HepG2 (cell line): Measurements from ENCODE around the gene TIRAP. TPM values are rescaled to one million over a fixed set of nuclear protein-coding genes. Genes with fewer than 3 reads are reported as not detected.

Source experiments
- ATAC-seq: fragments of 200-7000 bp; cut with Tn5 transposase; 3 replicates; pipeline ENCODE4 v1.9.1; 2020; ENCODE audit warnings: mild to moderate bottlenecking, moderate library complexity
- BruUV-seq: library from RNA; stranded (reverse); fragments of 400-500 nt; replicated peaks from 2 replicates; lab custom pipeline; 2021; lab: Mats Ljungman, UMichigan
- CTCF ChIA-PET: fragments of 300-600 bp; formaldehyde crosslinking; extraction: SDS; loops from one replicate; lab custom pipeline; 2021; ENCODE audit warnings: low total read pairs, inconsistent platforms, low intra/inter-chr PET ratio; lab: Yijun Ruan, JAX
- POLR2A ChIA-PET: fragments of 350-600 bp; sonication (Branson Sonifier 250); formaldehyde crosslinking; loops from one replicate; lab custom pipeline; 2020; ENCODE audit warnings: antibody characterized with exemption, inconsistent platforms; lab: Yijun Ruan, JAX
- DNase-seq: peaks from one replicate; pipeline ENCODE4 v3.0.0-alpha.2; 2015; ENCODE audit warnings: low spot score
- FAIRE-seq: peaks from 3 replicates; lab custom pipeline; 2011; peaks lifted over from hg19 to GRCh38; lab: Jason Lieb, UNC
- H2AFZ ChIP-seq: one replicate; pipeline ENCODE4 v1.6.1; 2011; ENCODE audit warnings: low read length, inconsistent platforms
- H3K27ac ChIP-seq: fragments of 300-600 bp; 3 replicates; pipeline ENCODE4 v1.8.0; 2011; ENCODE audit warnings: mixed run types, mild to moderate bottlenecking, mixed read lengths, low read length, inconsistent platforms; ENCODE audit not compliant: insufficient read depth; ENCODE audit errors: extremely low read length
- H3K27me3 ChIP-seq, 2 experiments: fragments of 200-600 bp in 1 of 2; 2 replicates in 1 of 2; 3 replicates in 1 of 2; pipeline versions ENCODE4 v1.6.0 to v1.8.0; 2011; ENCODE audit warnings: low read length in 2 of 2, mild to moderate bottlenecking in 2 of 2, moderate library complexity in 2 of 2, inconsistent platforms in 1 of 2; ENCODE audit not compliant: insufficient read depth in 2 of 2, control insufficient read depth in 1 of 2
- H3K36me3 ChIP-seq, 2 experiments: fragments of 200-600 bp in 1 of 2; replicated peaks in 1 of 2; 2 replicates in 1 of 2; 3 replicates in 1 of 2; pipeline versions ENCODE4 v1.5.1 to v1.8.0; 2011; ENCODE audit warnings: low read length in 2 of 2, inconsistent platforms in 1 of 2; ENCODE audit not compliant: insufficient read depth in 2 of 2, control insufficient read depth in 1 of 2
- H3K4me1 ChIP-seq: 2 replicates; pipeline ENCODE4 v1.5.1; 2012; ENCODE audit warnings: low read length, inconsistent platforms; ENCODE audit not compliant: insufficient read depth
- H3K4me2 ChIP-seq: 2 replicates; pipeline ENCODE4 v1.6.0; 2011; ENCODE audit warnings: low read depth, low read length, inconsistent platforms
- H3K4me3 ChIP-seq, 3 experiments: fragments of 200-600 bp in 1 of 3; sonication (generic), shearing (Covaris generic) in 1 of 3; replicated peaks in 1 of 3; 2 replicates each; pipeline ENCODE4 v1.5.1; 2011 to 2016; ENCODE audit warnings: low read length in 3 of 3, inconsistent platforms in 2 of 3, low read depth in 2 of 3, mild to moderate bottlenecking in 2 of 3, control low read depth in 1 of 3, mixed read lengths in 1 of 3; ENCODE audit not compliant: insufficient read depth in 1 of 3
- H3K79me2 ChIP-seq: one replicate; pipeline ENCODE4 v1.6.1; 2011; ENCODE audit warnings: low read length, inconsistent platforms; ENCODE audit not compliant: insufficient read depth
- H3K9ac ChIP-seq: 2 replicates; pipeline ENCODE4 v1.6.0; 2011; ENCODE audit warnings: mild to moderate bottlenecking, low read depth, low read length, inconsistent platforms; ENCODE audit not compliant: insufficient read depth
- H3K9me3 ChIP-seq: 2 replicates; pipeline ENCODE4 v1.5.1; 2012; ENCODE audit warnings: mild to moderate bottlenecking, low read length
- H4K20me1 ChIP-seq: 2 replicates; pipeline ENCODE4 v1.6.0; 2011; ENCODE audit warnings: inconsistent platforms, mild to moderate bottlenecking, low read length, moderate library complexity; ENCODE audit not compliant: insufficient read depth
- ATM ChIP-seq: fragments of 450-650 bp; IDR thresholded peaks from 2 replicates; pipeline ENCODE4 v1.7.1; 2017; ENCODE audit warnings: mild to moderate bottlenecking, borderline replicate concordance
- CAMTA2 ChIP-seq: sonication (generic); formaldehyde crosslinking; IDR thresholded peaks from 2 replicates; pipeline ENCODE4 v1.4.0; 2020; ENCODE audit warnings: mild to moderate bottlenecking, missing genetic modification reagents, borderline replicate concordance
- DNMT3B ChIP-seq: conservative IDR thresholded peaks from 2 replicates; pipeline ENCODE4 v1.6.1; 2016; ENCODE audit warnings: missing biosample characterization, control low read depth
- HMGA1 ChIP-seq: sonication (generic); formaldehyde crosslinking; conservative IDR thresholded peaks from 2 replicates; pipeline ENCODE4 v1.4.0; 2020; ENCODE audit warnings: missing genetic modification reagents
- NFE2 ChIP-seq: sonication (generic); formaldehyde crosslinking; IDR thresholded peaks from 2 replicates; pipeline ENCODE4 v1.4.0; 2020; ENCODE audit warnings: missing genetic modification reagents
- PCBP2 ChIP-seq: fragments of 200-400 bp; formaldehyde crosslinking; optimal IDR thresholded peaks from 2 replicates; pipeline ENCODE3; 2018; ENCODE audit warnings: low read length, low read depth; ENCODE audit not compliant: poor library complexity, severe bottlenecking
- SIN3A ChIP-seq: IDR thresholded peaks from 2 replicates; pipeline ENCODE4 v1.6.1; 2011; ENCODE audit warnings: low read depth, mild to moderate bottlenecking, control low read depth, low read length, borderline replicate concordance
- SRSF4 ChIP-seq: fragments of 200-400 bp; formaldehyde crosslinking; IDR thresholded peaks from one replicate; pipeline ENCODE4 v1.6.1; 2018; ENCODE audit warnings: mild to moderate bottlenecking, low read depth, low read length, moderate library complexity; ENCODE audit not compliant: poor library complexity, severe bottlenecking
- ZBED4 ChIP-seq: sonication (generic); formaldehyde crosslinking; IDR thresholded peaks from 2 replicates; pipeline ENCODE4 v1.4.0; 2020; ENCODE audit warnings: missing genetic modification reagents, borderline replicate concordance
- ZKSCAN8 ChIP-seq: IDR thresholded peaks from 2 replicates; pipeline ENCODE4 v1.6.1; 2016; ENCODE audit warnings: borderline replicate concordance, missing genetic modification reagents, missing compliant biosample characterization
- ZNF143 ChIP-seq: sonication (generic); formaldehyde crosslinking; IDR thresholded peaks from 2 replicates; pipeline ENCODE4 v1.4.0; 2020; ENCODE audit warnings: missing genetic modification reagents
- ZNF34 ChIP-seq: sonication (generic); formaldehyde crosslinking; IDR thresholded peaks from 2 replicates; pipeline ENCODE4 v1.4.0; 2020; ENCODE audit warnings: mild to moderate bottlenecking, missing genetic modification reagents, borderline replicate concordance
- ZSCAN20 ChIP-seq: sonication (generic); formaldehyde crosslinking; IDR thresholded peaks from 2 replicates; pipeline ENCODE4 v1.4.0; 2020; ENCODE audit warnings: missing genetic modification reagents, mild to moderate bottlenecking, borderline replicate concordance
- WGBS: methylation state at CpG from one replicate; pipeline ENCODE4 v1.1.6; 2017; ENCODE audit warnings: low lambda C conversion rate; 5-methylcytosine and 5-hydroxymethylcytosine counted together
- in situ Hi-C: cut with HindIII; loops from 2 replicates; pipeline ENCODE4 v1.10.0; 2017; ENCODE audit warnings: low pct_unique_long_range_greater_than_20kb; ENCODE audit not compliant: extremely low pct_ligation_motif_present
- intact Hi-C: fragments of 100-400 bp; cut with micrococcal nuclease; formaldehyde crosslinking; loops from one replicate; pipeline ENCODE4 v1.10.0; 2022; ENCODE audit not compliant: unreplicated experiment
- polyA plus RNA-seq, 8 experiments: library from polyadenylated mRNA; depleted of rRNA in 3 of 8; stranded (reverse) in 7 of 8; unstranded in 1 of 8; fragments of >200 nt; fragmentation: Illumina TruSeq in 4 of 8; extraction: Trizol in 4 of 8; gene quantifications; 2 replicates each; pipeline versions ENCODE4 v1.2.1 to v1.2.3, GENCODE V29; 2011 to 2016; ENCODE audit warnings: low read depth in 4 of 8, missing spikeins in 1 of 8, mixed read lengths in 1 of 8; ENCODE audit not compliant: insufficient read depth in 1 of 8
- total RNA-seq, 5 experiments: library from RNA; depleted of rRNA; stranded (reverse); fragments of >200 nt; fragmentation: Illumina TruSeq; extraction: Trizol; gene quantifications; 2 replicates each; pipeline ENCODE4 v1.2.3, GENCODE V29; 2016; ENCODE audit warnings: low read depth in 1 of 5
- TF ChIP-seq, protein P1 (sequence below): sonication (generic); formaldehyde crosslinking; IDR thresholded peaks from 2 replicates; pipeline ENCODE4 v1.5.0; 2020; ENCODE audit warnings: missing genetic modification reagents
- TF ChIP-seq, protein P2 (sequence below): IDR thresholded peaks from 2 replicates; pipeline ENCODE4 v1.6.1; 2016
- TF ChIP-seq, protein P3 (sequence below): sonication (generic); formaldehyde crosslinking; IDR thresholded peaks from 2 replicates; pipeline ENCODE4 v1.8.1; 2023; ENCODE audit warnings: missing genetic modification reagents, inconsistent platforms, borderline replicate concordance

Gene TIRAP
- total and polyA plus RNA-seq, 2 of the 13 experiments (the other 11 are each of a cell fraction or from before 2014, with no cell fraction given), result 5.4 to 5.7 TPM

DNA sequence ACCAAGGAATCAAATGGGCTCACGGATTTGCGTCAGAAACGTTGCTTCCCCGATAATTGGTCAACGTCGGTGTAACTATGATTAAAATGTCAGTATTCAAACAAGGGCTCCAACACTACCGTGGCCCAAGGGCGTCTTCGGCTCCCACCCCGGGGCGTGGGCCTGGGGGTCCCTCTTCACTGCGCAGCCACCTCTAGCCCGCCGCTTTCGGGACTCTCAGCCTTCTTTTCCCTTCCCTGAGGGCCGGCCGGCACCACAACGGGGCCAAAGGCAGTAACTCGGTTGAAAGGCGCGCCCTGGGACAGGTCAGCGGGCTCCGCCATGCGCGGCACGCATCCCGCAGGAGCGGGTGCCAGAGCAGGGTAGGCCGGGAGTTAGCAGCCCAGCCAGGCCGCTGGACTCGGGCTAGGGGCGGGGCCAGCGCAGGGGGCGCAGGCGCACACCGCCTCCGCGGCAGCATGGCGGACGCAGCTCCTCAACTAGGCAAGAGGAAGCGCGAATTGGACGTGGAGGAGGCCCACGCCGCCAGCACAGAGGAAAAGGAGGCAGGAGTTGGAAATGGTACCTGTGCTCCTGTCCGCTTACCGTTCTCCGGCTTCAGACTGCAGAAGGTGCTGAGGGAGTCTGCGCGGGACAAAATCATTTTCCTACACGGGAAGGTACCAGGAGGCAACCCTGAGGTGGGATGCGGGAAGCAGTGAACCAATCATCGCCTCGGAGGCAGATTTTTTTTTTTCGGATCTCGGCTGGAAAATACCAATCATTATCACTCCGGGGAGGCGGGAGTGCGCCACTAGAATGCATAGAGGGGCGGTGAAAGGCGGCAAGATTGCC lies 20.9 kb downstream of the TIRAP start, which contains the start of gene DCPS:
DCPS (plus strand) TSS at position 438 of the 834 bp plus-strand sequence; CDS start at position 459, 21 bp downstream.
- peak; percentile 75 for DNase-seq
- peaks cover 20% of the 10 kb centered on the region for H3K4me1 ChIP-seq
- peak within 1 kb of the TSS; percentile 80 for H2AFZ ChIP-seq
- peak; percentile 99 for ATAC-seq
- no peaks in the 10 kb centered on the region for H4K20me1 ChIP-seq
- H3K4me2 ChIP-seq, result peak within 1 kb of the TSS; percentile 90
- H3K27me3 ChIP-seq, result no peaks in the 10 kb centered on the region
- peak; percentile 54 for FAIRE-seq
- H3K79me2 ChIP-seq, result no peaks in the 10 kb centered on the region
- H3K9ac ChIP-seq, result peak within 1 kb of the TSS; percentile 96
- H3K9me3 ChIP-seq, result no peaks in the 10 kb centered on the region
- intact Hi-C loops (loop anchor here (1.0 kb wide), 1 partner anchor 21 kb away; the partner anchor contains the start of gene TIRAP), in situ Hi-C loops (loop anchor here (10.0 kb wide), 1 partner anchor 171 kb away; no protein-coding TSS in a partner anchor)
- no peaks in the 10 kb centered on the region; a peak in 1 of 5 replicates for H3K36me3 ChIP-seq
- peak within 1 kb of the TSS; percentile 86 for H3K27ac ChIP-seq
- peak within 1 kb of the TSS; percentile 72 to 88 (median 78) for H3K4me3 ChIP-seq
- ChIA-PET CTCF (no interaction called here), POLR2A (interaction anchor here (0.9 to 1.8 kb wide), 13 partner anchors 9 to 379 kb away, joined by 3 to 24 read pairs (median 4); partner anchors contain the start of genes ST3GAL4 and TIRAP)
- no TSS peak for BruUV-seq
- 3% methylated on average over 35 of the region's 61 CpGs for WGBS
- no peak for TF ChIP-seq PCBP2
- peak; percentile 74 for TF ChIP-seq ZNF143 (CRISPR knock-in tag)
- TF ChIP-seq, protein P1, sequence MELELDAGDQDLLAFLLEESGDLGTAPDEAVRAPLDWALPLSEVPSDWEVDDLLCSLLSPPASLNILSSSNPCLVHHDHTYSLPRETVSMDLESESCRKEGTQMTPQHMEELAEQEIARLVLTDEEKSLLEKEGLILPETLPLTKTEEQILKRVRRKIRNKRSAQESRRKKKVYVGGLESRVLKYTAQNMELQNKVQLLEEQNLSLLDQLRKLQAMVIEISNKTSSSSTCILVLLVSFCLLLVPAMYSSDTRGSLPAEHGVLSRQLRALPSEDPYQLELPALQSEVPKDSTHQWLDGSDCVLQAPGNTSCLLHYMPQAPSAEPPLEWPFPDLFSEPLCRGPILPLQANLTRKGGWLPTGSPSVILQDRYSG (CRISPR knock-in tag), result no peak; the same call in 1 of the 2 replicates
- no peak for TF ChIP-seq ATM
- TF ChIP-seq SRSF4, result no peak
- TF ChIP-seq ZKSCAN8, result no peak; the same call in 1 of the 2 replicates
- no peak for TF ChIP-seq CAMTA2 (CRISPR knock-in tag)
- no peak for TF ChIP-seq NFE2 (CRISPR knock-in tag)
- no peak for TF ChIP-seq ZNF34 (CRISPR knock-in tag)
- TF ChIP-seq ZSCAN20 (CRISPR knock-in tag), result peak; percentile 74
- TF ChIP-seq SIN3A, result peak; percentile 80; the same call in 1 of the 2 replicates
- TF ChIP-seq HMGA1 (CRISPR knock-in tag), result no peak
- TF ChIP-seq, protein P2, sequence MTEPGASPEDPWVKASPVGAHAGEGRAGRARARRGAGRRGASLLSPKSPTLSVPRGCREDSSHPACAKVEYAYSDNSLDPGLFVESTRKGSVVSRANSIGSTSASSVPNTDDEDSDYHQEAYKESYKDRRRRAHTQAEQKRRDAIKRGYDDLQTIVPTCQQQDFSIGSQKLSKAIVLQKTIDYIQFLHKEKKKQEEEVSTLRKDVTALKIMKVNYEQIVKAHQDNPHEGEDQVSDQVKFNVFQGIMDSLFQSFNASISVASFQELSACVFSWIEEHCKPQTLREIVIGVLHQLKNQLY (CRISPR knock-in tag), result 0 out of 2 replicates have a peak, but pooled peaks have one; percentile 57
- peak; percentile 24; the same call in 1 of the 2 replicates for TF ChIP-seq DNMT3B (CRISPR knock-in tag)
- TF ChIP-seq ZBED4 (CRISPR knock-in tag), result peak; percentile 86
- TF ChIP-seq, protein P3, sequence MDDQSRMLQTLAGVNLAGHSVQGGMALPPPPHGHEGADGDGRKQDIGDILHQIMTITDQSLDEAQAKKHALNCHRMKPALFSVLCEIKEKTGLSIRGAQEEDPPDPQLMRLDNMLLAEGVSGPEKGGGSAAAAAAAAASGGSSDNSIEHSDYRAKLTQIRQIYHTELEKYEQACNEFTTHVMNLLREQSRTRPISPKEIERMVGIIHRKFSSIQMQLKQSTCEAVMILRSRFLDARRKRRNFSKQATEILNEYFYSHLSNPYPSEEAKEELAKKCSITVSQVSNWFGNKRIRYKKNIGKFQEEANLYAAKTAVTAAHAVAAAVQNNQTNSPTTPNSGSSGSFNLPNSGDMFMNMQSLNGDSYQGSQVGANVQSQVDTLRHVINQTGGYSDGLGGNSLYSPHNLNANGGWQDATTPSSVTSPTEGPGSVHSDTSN (CRISPR knock-in tag), result 0 out of 2 replicates have a peak, but pooled peaks have one; percentile 41
